ENCODE results near the gene LRRC8E. TPM values are rescaled to one million over a fixed set of nuclear protein-coding genes. Genes with fewer than 3 reads are reported as not detected.
A peak's percentile ranks its signal among the peaks of the same experiment; 100 is the strongest.

Gene LRRC8E
- total RNA-seq, 1 experiment from 2014 or later: 15.2 TPM

- no peak for DNase-seq (ENCODE audit: low read depth)
These were observed 734 bp upstream of the LRRC8E start for GRCh38 chr19:7887408-7888144.

- no peak for DNase-seq (ENCODE audit: low read depth)
These were observed 512 bp downstream of the LRRC8E start for GRCh38 chr19:7888826-7889217.

- peak; percentile 72 for DNase-seq (ENCODE audit: low read depth)
These were observed 5.2 kb downstream of the LRRC8E start for GRCh38 chr19:7893362-7894101.

- DNase-seq (ENCODE audit: low read depth): no peak
These were observed 6.5 kb downstream of the LRRC8E start for GRCh38 chr19:7894612-7895309.

GRCh38 chr19:7895565-7895964 is 7.3 kb downstream of the LRRC8E start:
- DNase-seq (ENCODE audit: low read depth): no peak

- no peak for DNase-seq (ENCODE audit: low read depth)
These were observed 9.0 kb downstream of the LRRC8E start for GRCh38 chr19:7897292-7897691.

GRCh38 chr19:7898967-7899366 is 10.7 kb downstream of the LRRC8E start:
- no peak for DNase-seq (ENCODE audit: low read depth)

GRCh38 chr19:7899751-7900378 is 11.6 kb downstream of the LRRC8E start:
- DNase-seq (ENCODE audit: low read depth): no peak

GRCh38 chr19:7900401-7900870 is 12.1 kb downstream of the LRRC8E start:
- DNase-seq (ENCODE audit: low read depth): no peak

- no peak for DNase-seq (ENCODE audit: low read depth)
These were observed 12.6 kb downstream of the LRRC8E start for GRCh38 chr19:7900931-7901330.

GRCh38 chr19:7901337-7901736 is 13.0 kb downstream of the LRRC8E start:
- no peak for DNase-seq (ENCODE audit: low read depth)

- no peak for DNase-seq (ENCODE audit: low read depth)
These were observed 14.5 kb downstream of the LRRC8E start for GRCh38 chr19:7902796-7903243.

GRCh38 chr19:7903244-7904073 is 15.1 kb downstream of the LRRC8E start, which contains the start of gene MAP2K7:
Gene MAP2K7, plus strand, starts transcription at chr19:7903877. Its CDS starts 68 bp downstream, at chr19:7903945.
- peak; percentile 98 for DNase-seq (ENCODE audit: low read depth)

- no peak for DNase-seq (ENCODE audit: low read depth)
These were observed 16.0 kb downstream of the LRRC8E start for GRCh38 chr19:7904074-7905020.

GRCh38 chr19:7905268-7905667 is 17.0 kb downstream of the LRRC8E start:
- DNase-seq (ENCODE audit: low read depth): no peak

GRCh38 chr19:7905859-7906258 is 17.5 kb downstream of the LRRC8E start:
- no peak for DNase-seq (ENCODE audit: low read depth)

GRCh38 chr19:7907122-7907521 is 18.8 kb downstream of the LRRC8E start:
- no peak for DNase-seq (ENCODE audit: low read depth)

- no peak for DNase-seq (ENCODE audit: low read depth)
These were observed 19.2 kb downstream of the LRRC8E start for GRCh38 chr19:7907544-7907943.

- DNase-seq (ENCODE audit: low read depth): no peak
These were observed 19.9 kb downstream of the LRRC8E start for GRCh38 chr19:7908078-7908699.
